HG02973 (cell line): ENCODE data around the gene NSMCE1.

Experiments
- ATAC-seq: cut with Tn5 transposase; IDR thresholded peaks from one replicate; pipeline ENCODE4 v1.9.1; 2021; ENCODE audit warnings: moderate library complexity; ENCODE audit not compliant: unreplicated experiment

The NSMCE1 gene

GRCh38 chr16:27232901-27233625, 35.5 kb downstream of the NSMCE1 start:
- no peak for ATAC-seq

- no peak for ATAC-seq
These were observed 36.3 kb downstream of the NSMCE1 start for GRCh38 chr16:27232061-27232900.

GRCh38 chr16:27231692-27232060, 36.9 kb downstream of the NSMCE1 start:
- no peak for ATAC-seq

GRCh38 chr16:27230562-27231001, 38.0 kb downstream of the NSMCE1 start:
- ATAC-seq, result no peak

GRCh38 chr16:27229891-27230470, 38.6 kb downstream of the NSMCE1 start:
- ATAC-seq, result no peak

GRCh38 chr16:27228621-27229501, 39.7 kb downstream of the NSMCE1 start:
- ATAC-seq, result no peak

GRCh38 chr16:27228045-27228444, 40.5 kb downstream of the NSMCE1 start:
- ATAC-seq, result no peak

- ATAC-seq, result no peak
These were observed 41.4 kb downstream of the NSMCE1 start for GRCh38 chr16:27226976-27227705.

- ATAC-seq, result no peak
These were observed 42.1 kb downstream of the NSMCE1 start for GRCh38 chr16:27226476-27226875.

GRCh38 chr16:27225536-27226360, 42.8 kb downstream of the NSMCE1 start:
- ATAC-seq, result no peak

- ATAC-seq, result no peak
These were observed 43.8 kb downstream of the NSMCE1 start for GRCh38 chr16:27224741-27225300.

- no peak for ATAC-seq
These were observed 44.3 kb downstream of the NSMCE1 start for GRCh38 chr16:27224271-27224737.

GRCh38 chr16:27223701-27224100, 44.9 kb downstream of the NSMCE1 start:
- no peak for ATAC-seq

- ATAC-seq, result no peak
These were observed 45.4 kb downstream of the NSMCE1 start for GRCh38 chr16:27223226-27223610.

- ATAC-seq, result no peak
These were observed 46.0 kb downstream of the NSMCE1 start for GRCh38 chr16:27222249-27223225.

- no peak for ATAC-seq
These were observed 46.9 kb downstream of the NSMCE1 start for GRCh38 chr16:27221576-27222248.

- no peak for ATAC-seq
These were observed 47.6 kb downstream of the NSMCE1 start for GRCh38 chr16:27220991-27221390.
